A549 (cell line): ENCODE data around the gene FGR. TPM values are rescaled to one million over a fixed set of nuclear protein-coding genes. Genes with fewer than 3 reads are reported as not detected.
A peak's percentile ranks its signal among the peaks of the same experiment; 100 is the strongest.

ENCODE experiments used
- ATAC-seq, 2 experiments: fragments of 200-7000 bp in 1 of 2; fragments of >200 bp in 1 of 2; cut with Nextera tagmentation in 1 of 2; cut with Tn5 transposase in 1 of 2; 3 replicates each; pipeline versions ENCODE4 v1.8.0 to v1.9.1; 2018 to 2020; ENCODE audit warnings: mild to moderate bottlenecking in 1 of 2, moderate library complexity in 1 of 2
- CTCF ChIA-PET: fragments of 300-600 bp; sonication (Branson Sonifier 250); formaldehyde crosslinking; extraction: SDS; loops from one replicate; lab custom pipeline; 2021; ENCODE audit warnings: antibody characterized with exemption, inconsistent platforms; lab: Yijun Ruan, JAX
- POLR2A ChIA-PET: fragments of 350-600 bp; formaldehyde crosslinking; extraction: SDS; loops from one replicate; lab custom pipeline; 2021; ENCODE audit warnings: antibody characterized with exemption, inconsistent platforms; lab: Yijun Ruan, JAX
- DNase-seq, 2 experiments: peaks; one replicate each; pipeline versions ENCODE4 v3.0.0 to v3.0.0-alpha.2; 2011 to 2016; ENCODE audit warnings: low read depth in 1 of 2, low spot score in 1 of 2
- FAIRE-seq: peaks from 2 replicates; lab custom pipeline; 2011; peaks lifted over from hg19 to GRCh38; lab: Jason Lieb, UNC
- H3K27ac ChIP-seq, 2 experiments: fragments of >200 bp; sonication (Bioruptor Twin); formaldehyde crosslinking; 3 replicates each; pipeline ENCODE4 v1.5.1; 2016 to 2017
- H3K4me1 ChIP-seq: fragments of >200 bp; sonication (Bioruptor Twin); formaldehyde crosslinking; 3 replicates; pipeline ENCODE4 v1.6.1; 2016
- H3K4me2 ChIP-seq: fragments of >200 bp; sonication (Bioruptor Twin); formaldehyde crosslinking; 3 replicates; pipeline ENCODE4 v1.6.1; 2016
- H3K4me3 ChIP-seq: fragments of >200 bp; sonication (Bioruptor Twin); formaldehyde crosslinking; 3 replicates; pipeline ENCODE4 v1.5.1; 2016
- H3K9me3 ChIP-seq: fragments of >200 bp; sonication (Bioruptor Twin); formaldehyde crosslinking; 3 replicates; pipeline ENCODE4 v1.6.1; 2016
- BHLHE40 ChIP-seq: IDR thresholded peaks from 2 replicates; pipeline ENCODE4 v1.6.1; 2012; ENCODE audit warnings: low read depth, low read length, inconsistent platforms
- CBX2 ChIP-seq: fragments of 200-600 bp; sonication (generic); IDR thresholded peaks from 2 replicates; pipeline ENCODE4 v1.6.1; 2016; ENCODE audit warnings: low read depth, mild to moderate bottlenecking, borderline replicate concordance
- CBX8 ChIP-seq: fragments of 200-600 bp; sonication (generic); IDR thresholded peaks from 2 replicates; pipeline ENCODE4 v1.6.1; 2016
- FOSL2 ChIP-seq, 2 experiments: fragments of 450-650 bp in 1 of 2; fragments of >200 bp in 1 of 2; sonication (Bioruptor Twin) in 1 of 2; formaldehyde crosslinking; IDR thresholded peaks; 2 replicates each; pipeline versions ENCODE4 v1.5.0 to v1.6.1; 2016 to 2020; ENCODE audit warnings: mild to moderate bottlenecking in 1 of 2, moderate library complexity in 1 of 2
- FOXS1 ChIP-seq: fragments of 250-450 bp; sonication (Bioruptor Pico); IDR thresholded peaks from 2 replicates; pipeline ENCODE4 v1.5.0; 2020; ENCODE audit warnings: mild to moderate bottlenecking, moderate library complexity
- GATA3 ChIP-seq: IDR thresholded peaks from 2 replicates; pipeline ENCODE4 v1.6.1; 2012; ENCODE audit warnings: borderline replicate concordance
- HDAC2 ChIP-seq: fragments of 200-600 bp; sonication (generic); IDR thresholded peaks from 2 replicates; pipeline ENCODE4 v1.6.1; 2016
- HEYL ChIP-seq: fragments of 250-450 bp; sonication (Bioruptor Pico); IDR thresholded peaks from 2 replicates; pipeline ENCODE4 v1.8.0; 2021; ENCODE audit warnings: mild to moderate bottlenecking, moderate library complexity
- HOXB13 ChIP-seq: fragments of 250-450 bp; sonication (Bioruptor Pico); IDR thresholded peaks from 2 replicates; pipeline ENCODE4 v1.5.0; 2020; ENCODE audit warnings: low read depth, mild to moderate bottlenecking, moderate library complexity
- HOXB5 ChIP-seq: fragments of 250-450 bp; sonication (Bioruptor Pico); IDR thresholded peaks from 2 replicates; pipeline ENCODE4 v1.5.0; 2020; ENCODE audit warnings: mild to moderate bottlenecking, moderate library complexity
- JUN ChIP-seq, 2 experiments: fragments of >200 bp; sonication (Bioruptor Twin); formaldehyde crosslinking; IDR thresholded peaks; 2 replicates in 1 of 2; 3 replicates in 1 of 2; pipeline ENCODE4 v1.6.1; 2016 to 2017
- JUNB ChIP-seq: fragments of >200 bp; sonication (Bioruptor Twin); formaldehyde crosslinking; IDR thresholded peaks from 2 replicates; pipeline ENCODE4 v1.6.1; 2016
- KDM5A ChIP-seq: fragments of 200-600 bp; sonication (generic); IDR thresholded peaks from 2 replicates; pipeline ENCODE4 v1.6.1; 2016; ENCODE audit warnings: antibody characterized with exemption, mild to moderate bottlenecking
- MAFK ChIP-seq: fragments of 450-650 bp; IDR thresholded peaks from 2 replicates; pipeline ENCODE4 v1.6.1; 2014; ENCODE audit not compliant: partially characterized antibody
- MAX ChIP-seq: IDR thresholded peaks from 2 replicates; pipeline ENCODE4 v1.6.1; 2012
- MAZ ChIP-seq: fragments of 150-350 bp; IDR thresholded peaks from 2 replicates; pipeline ENCODE4 v1.6.1; 2014; ENCODE audit warnings: antibody characterized with exemption, low read depth, low read length, borderline replicate concordance
- NFE2L2 ChIP-seq: fragments of 150-350 bp; conservative IDR thresholded peaks from 2 replicates; pipeline ENCODE4 v1.6.1; 2014; ENCODE audit warnings: low read length
- PHF8 ChIP-seq: fragments of 200-600 bp; sonication (generic); IDR thresholded peaks from 2 replicates; pipeline ENCODE4 v1.6.1; 2016; ENCODE audit warnings: low read depth, mild to moderate bottlenecking, antibody characterized with exemption, moderate library complexity, borderline replicate concordance
- POLR2AphosphoS2 ChIP-seq: conservative IDR thresholded peaks from 2 replicates; pipeline ENCODE4 v1.6.1; 2012; ENCODE audit warnings: low read length, improper control_type of control experiment, inconsistent platforms
- RFX5 ChIP-seq: fragments of 450-650 bp; IDR thresholded peaks from 2 replicates; pipeline ENCODE4 v1.7.1; 2014; ENCODE audit warnings: antibody characterized with exemption, mild to moderate bottlenecking, moderate library complexity
- SMC3 ChIP-seq: fragments of >200 bp; sonication (Bioruptor Twin); formaldehyde crosslinking; IDR thresholded peaks from 3 replicates; pipeline ENCODE4 v1.6.1; 2018; ENCODE audit warnings: inconsistent platforms
- TFCP2L1 ChIP-seq: fragments of 250-450 bp; sonication (Bioruptor Pico); IDR thresholded peaks from 2 replicates; pipeline ENCODE4 v1.5.0; 2021; ENCODE audit warnings: mild to moderate bottlenecking
- USF2 ChIP-seq: fragments of 450-650 bp; IDR thresholded peaks from 2 replicates; pipeline ENCODE4 v1.6.1; 2014; ENCODE audit warnings: antibody characterized with exemption
- ZFP36 ChIP-seq: fragments of 450-650 bp; IDR thresholded peaks from 2 replicates; pipeline ENCODE4 v1.6.1; 2014; ENCODE audit warnings: borderline replicate concordance; ENCODE audit not compliant: partially characterized antibody
- ZSCAN20 ChIP-seq: fragments of 250-450 bp; sonication (Bioruptor Pico); IDR thresholded peaks from 2 replicates; pipeline ENCODE4 v1.8.0; 2022; ENCODE audit warnings: mild to moderate bottlenecking, moderate library complexity
- WGBS: methylation state at CpG from one replicate; pipeline ENCODE4 v1.1.6; 2017; ENCODE audit errors: missing lambda C conversion rate; 5-methylcytosine and 5-hydroxymethylcytosine counted together
- polyA plus RNA-seq, 4 experiments: library from polyadenylated mRNA; depleted of rRNA in 3 of 4; stranded (reverse); fragments of >200 nt; fragmentation: RNase III in 1 of 4; extraction: RNeasy Plus Mini Kit Qiagen cat#74134 plus additional on column Dnase treatment in 1 of 4; gene quantifications; 2 replicates in 3 of 4; 3 replicates in 1 of 4; pipeline ENCODE4 v1.2.3, GENCODE V29; 2011 to 2017
- TF ChIP-seq, protein P1 (sequence below): fragments of 150-350 bp; IDR thresholded peaks from 2 replicates; pipeline ENCODE4 v1.6.1; 2014; ENCODE audit warnings: low read depth, mild to moderate bottlenecking, low read length

Gene FGR
- polyA plus RNA-seq, 2 of the 4 experiments (the other 2 are of a cell fraction): not detected

GRCh38 chr1:27566462-27567145 lies 68.4 kb downstream of the FGR start:
- peak in 1 of 2 experiments; percentile 10; a peak in 2 of 6 replicates for ATAC-seq
- peaks cover 95% of the 10 kb centered on the region for H3K4me1 ChIP-seq
- peak overlapping the region; percentile 85 for H3K27ac ChIP-seq
- H3K4me3 ChIP-seq: no peak overlapping the region
- no peak for DNase-seq
- no peak for TF ChIP-seq NFE2L2
- no peak for TF ChIP-seq MAFK
- TF ChIP-seq ZFP36: no peak
- TF ChIP-seq ZSCAN20: no peak
- TF ChIP-seq BHLHE40: no peak
- no peak for TF ChIP-seq GATA3
- no peak for TF ChIP-seq CBX2
- TF ChIP-seq HDAC2: no peak
- TF ChIP-seq SMC3: no peak
- no peak for TF ChIP-seq HOXB13
- TF ChIP-seq CBX8: no peak
- no peak for TF ChIP-seq MAZ
- TF ChIP-seq USF2: no peak
- TF ChIP-seq TFCP2L1: no peak
- no peak for TF ChIP-seq KDM5A
- ChIA-PET CTCF (interaction anchor here (0.6 to 18.5 kb wide), 7 partner anchors 8 to 234 kb away, joined by 3 to 314 read pairs (median 10); partner anchors contain the start of gene AHDC1), POLR2A (no interaction called here)
- H3K4me2 ChIP-seq: peak overlapping the region; percentile 83
- FAIRE-seq: no peak
- no peaks in the 10 kb centered on the region for H3K9me3 ChIP-seq
- 49% methylated on average over 11 of the region's 13 CpGs for WGBS

DNA sequence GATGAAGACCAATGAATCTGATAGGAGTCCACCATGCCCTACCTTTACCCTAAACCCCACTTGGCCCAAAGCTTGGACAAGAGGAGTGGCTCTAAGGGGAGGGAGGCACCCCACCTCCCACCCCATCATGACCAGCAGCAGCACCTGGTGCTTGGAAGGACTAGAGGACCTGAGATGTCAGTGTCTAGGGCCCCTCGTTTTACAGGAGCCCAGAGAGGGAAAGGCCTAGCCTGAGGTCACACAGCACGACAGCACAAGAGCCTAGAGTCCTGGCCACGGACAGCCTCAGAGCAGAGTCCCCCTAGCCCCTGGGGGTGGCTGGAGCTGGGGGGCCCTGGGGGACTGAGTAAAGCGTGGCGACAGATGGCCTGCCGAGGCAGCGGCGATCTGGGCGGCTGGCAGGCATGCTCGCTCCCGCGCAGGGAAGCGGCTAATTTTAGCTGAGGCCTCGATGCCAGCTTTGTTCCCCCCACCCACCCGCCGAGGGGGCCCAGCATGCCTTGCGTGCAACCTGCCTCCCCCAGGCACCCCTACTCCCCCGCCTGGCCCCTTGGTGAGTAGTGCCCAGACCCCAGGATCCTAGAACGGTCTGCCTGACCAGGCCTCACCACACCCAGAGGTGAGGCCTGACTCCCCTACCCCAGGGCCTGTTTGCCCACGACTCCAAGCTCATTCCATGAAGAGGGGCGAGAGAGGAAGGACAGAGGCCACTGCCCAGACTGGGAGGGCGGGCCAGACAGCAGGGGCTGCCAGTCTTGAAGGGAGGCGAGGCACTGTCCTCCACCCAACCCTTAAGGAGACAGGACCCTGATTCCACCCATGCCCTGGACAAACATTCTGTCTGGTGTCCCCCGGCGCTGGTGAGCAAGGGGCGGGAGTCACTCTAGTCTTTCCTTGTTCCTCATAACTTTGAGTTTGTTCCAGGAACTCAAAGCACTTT lies 70.0 kb downstream of the FGR start:
- H3K4me3 ChIP-seq: no peak overlapping the region
- no peaks in the 10 kb centered on the region for H3K9me3 ChIP-seq
- peaks cover 90% of the 10 kb centered on the region for H3K4me1 ChIP-seq
- 89% methylated on average over 16 of the region's 26 CpGs for WGBS
- ChIA-PET CTCF (interaction anchor here (1.0 to 18.5 kb wide), 8 partner anchors 7 to 98 kb away, joined by 3 to 314 read pairs (median 8); partner anchors contain the start of gene AHDC1), POLR2A (interaction anchor here (0.7 kb wide), 1 partner anchor 10 kb away, joined by 4 read pairs; no protein-coding TSS in a partner anchor)
- peak overlapping the region; percentile 85 for H3K27ac ChIP-seq
- DNase-seq: no peak
- peak overlapping the region; percentile 83 for H3K4me2 ChIP-seq
- ATAC-seq: no peak
- FAIRE-seq: no peak
- no peak for TF ChIP-seq ZSCAN20
- TF ChIP-seq ZFP36: peak; percentile 45
- TF ChIP-seq HEYL: no peak
- TF ChIP-seq USF2: no peak
- TF ChIP-seq, all 56 proteins: peak for 1

GRCh38 chr1:27563591-27564471 lies 71.2 kb downstream of the FGR start:
- POLR2A ChIA-PET: interaction anchor here (0.7 kb wide), 1 partner anchor 11 kb away, joined by 4 read pairs; no protein-coding TSS in a partner anchor
- no peaks in the 10 kb centered on the region for H3K9me3 ChIP-seq
- DNase-seq (peak; percentile 39 to 61), ATAC-seq (peak; percentile 21 to 52; a peak in 4 of 6 replicates), FAIRE-seq (no peak)
- H3K4me1 ChIP-seq: peaks cover 78% of the 10 kb centered on the region
- CTCF ChIA-PET: interaction anchor here (1.0 to 18.5 kb wide), 6 partner anchors 11 to 99 kb away, joined by 3 to 314 read pairs (median 4); partner anchors contain the start of gene AHDC1
- no peak overlapping the region for H3K4me3 ChIP-seq
- peak overlapping the region; percentile 85 for H3K27ac ChIP-seq
- peak overlapping the region; percentile 83 for H3K4me2 ChIP-seq
- 32% methylated on average over 5 of the region's 10 CpGs for WGBS
- TF ChIP-seq RFX5 (no peak), POLR2AphosphoS2 (no peak), JUNB (0 out of 2 replicates have a peak, but pooled peaks have one; percentile 18), GATA3 (no peak), NFE2L2 (no peak), JUN (IDR thresholded peaks at IDR 0.05) (no peak), FOSL2 (IDR thresholded peaks at IDR 0.05) (0 out of 2 replicates have a peak, but pooled peaks have one; percentile 39), FOSL2 (CRISPR knock-in tag; IDR thresholded peaks at IDR 0.05) (peak; percentile 79), PHF8 (no peak), FOXS1 (CRISPR knock-in tag) (no peak), USF2 (no peak), HDAC2 (no peak), HOXB5 (CRISPR knock-in tag) (no peak), MAX (peak; percentile 38)
- TF ChIP-seq, protein P1, sequence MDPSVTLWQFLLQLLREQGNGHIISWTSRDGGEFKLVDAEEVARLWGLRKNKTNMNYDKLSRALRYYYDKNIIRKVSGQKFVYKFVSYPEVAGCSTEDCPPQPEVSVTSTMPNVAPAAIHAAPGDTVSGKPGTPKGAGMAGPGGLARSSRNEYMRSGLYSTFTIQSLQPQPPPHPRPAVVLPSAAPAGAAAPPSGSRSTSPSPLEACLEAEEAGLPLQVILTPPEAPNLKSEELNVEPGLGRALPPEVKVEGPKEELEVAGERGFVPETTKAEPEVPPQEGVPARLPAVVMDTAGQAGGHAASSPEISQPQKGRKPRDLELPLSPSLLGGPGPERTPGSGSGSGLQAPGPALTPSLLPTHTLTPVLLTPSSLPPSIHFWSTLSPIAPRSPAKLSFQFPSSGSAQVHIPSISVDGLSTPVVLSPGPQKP: no peak
